H1 (cell line): ENCODE data around the gene CYP2S1. TPM values are rescaled to one million over a fixed set of nuclear protein-coding genes. Genes with fewer than 3 reads are reported as not detected.

ENCODE experiments used
- CBX8 ChIP-seq: fragments of 300-800, 300-1000 bp; sonication (generic); IDR thresholded peaks from 2 replicates; pipeline ENCODE4 v1.7.1; 2016; ENCODE audit warnings: low read depth, low read length, borderline replicate concordance
- GTF2F1 ChIP-seq: IDR thresholded peaks from 2 replicates; pipeline ENCODE4 v1.6.1; 2012; ENCODE audit warnings: low read depth, low read length, improper control_type of control experiment, borderline replicate concordance
- HDAC2 ChIP-seq, 2 experiments: fragments of 300-600 bp in 1 of 2; sonication (generic) in 1 of 2; IDR thresholded peaks; 2 replicates each; pipeline ENCODE4 v1.6.1; 2011 to 2012; ENCODE audit warnings: low read depth in 2 of 2, low read length in 2 of 2, mild to moderate bottlenecking in 2 of 2, moderate library complexity in 2 of 2, borderline replicate concordance in 1 of 2, inconsistent platforms in 1 of 2
- TBP ChIP-seq: IDR thresholded peaks from 2 replicates; pipeline ENCODE4 v1.6.1; 2011; ENCODE audit warnings: low read depth, low read length, improper control_type of control experiment
- polyA plus RNA-seq, 7 experiments: library from polyadenylated mRNA; depleted of rRNA in 3 of 7; stranded (reverse) in 5 of 7; unstranded in 2 of 7; fragments of >200 nt in 5 of 7; fragments of 200-250 nt in 2 of 7; gene quantifications; 1 replicate in 5 of 7; 2 replicates in 1 of 7; 4 replicates in 1 of 7; pipeline versions ENCODE4 v1.2.1 to v1.2.3, GENCODE V29; 2011 to 2013; ENCODE audit warnings: missing spikeins in 2 of 7, mixed read lengths in 2 of 7
- total RNA-seq: library from RNA; stranded (reverse); fragmentation: NEBNext Ultra II Directional; extraction: Animal tissue kit (Norgen Biotek cat#: 25700); gene quantifications from 2 replicates; pipeline ENCODE4 v1.2.1, GENCODE V29; 2021
- TF ChIP-seq, protein P1 (sequence below): IDR thresholded peaks from 2 replicates; pipeline ENCODE4 v1.6.1; 2012; ENCODE audit warnings: low read length, inconsistent platforms

The CYP2S1 gene
- total and polyA plus RNA-seq, 2 of the 8 experiments (the other 6 are each of a cell fraction or from before 2014, with no cell fraction given), result 97.9 to 245 TPM

DNA sequence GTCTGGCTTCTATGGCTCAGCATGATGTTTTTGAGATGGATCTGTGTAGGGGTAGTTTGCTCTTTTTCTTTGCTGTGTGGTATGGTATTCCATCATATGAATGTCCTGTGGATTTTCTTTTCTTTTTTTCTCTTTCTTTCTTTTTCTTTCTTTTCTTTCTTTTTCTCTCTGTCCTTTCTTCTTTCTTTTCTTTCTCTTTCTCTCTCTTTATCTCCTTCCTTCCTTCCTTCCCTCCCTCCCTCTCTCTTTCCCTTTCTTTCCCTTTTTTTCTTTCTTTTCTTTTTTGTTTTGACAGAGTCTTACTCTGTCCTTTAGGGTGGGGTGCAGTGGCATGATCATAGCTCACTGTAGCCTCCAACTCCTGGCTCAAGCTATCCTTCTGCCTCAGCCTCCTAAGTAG is 62.2 kb downstream of the CYP2S1 start (continued):
- TF ChIP-seq, protein P1, sequence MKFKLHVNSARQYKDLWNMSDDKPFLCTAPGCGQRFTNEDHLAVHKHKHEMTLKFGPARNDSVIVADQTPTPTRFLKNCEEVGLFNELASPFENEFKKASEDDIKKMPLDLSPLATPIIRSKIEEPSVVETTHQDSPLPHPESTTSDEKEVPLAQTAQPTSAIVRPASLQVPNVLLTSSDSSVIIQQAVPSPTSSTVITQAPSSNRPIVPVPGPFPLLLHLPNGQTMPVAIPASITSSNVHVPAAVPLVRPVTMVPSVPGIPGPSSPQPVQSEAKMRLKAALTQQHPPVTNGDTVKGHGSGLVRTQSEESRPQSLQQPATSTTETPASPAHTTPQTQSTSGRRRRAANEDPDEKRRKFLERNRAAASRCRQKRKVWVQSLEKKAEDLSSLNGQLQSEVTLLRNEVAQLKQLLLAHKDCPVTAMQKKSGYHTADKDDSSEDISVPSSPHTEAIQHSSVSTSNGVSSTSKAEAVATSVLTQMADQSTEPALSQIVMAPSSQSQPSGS, result no peak
- TF ChIP-seq HDAC2 (IDR thresholded peaks at IDR 0.05; ENCODE audit: borderline replicate concordance in 1 of 2, low read depth in 2 of 2, low read length in 2 of 2) (no peak), GTF2F1 (no peak), TBP (no peak), CBX8 (no peak)
- TF ChIP-seq, all 59 proteins: peak for 0

Other genes starting within 250 kb of the CYP2S1 start
- gene CYP2B6, start 201.9 kb upstream of the CYP2S1 start, total RNA-seq, result 3.6 and 5.4 TPM in 2 replicates
- 1.2 and 2.8 TPM in 2 replicates for gene CYP2B6, start 201.9 kb upstream of the CYP2S1 start, polyA plus RNA-seq (2011; rRNA removed)
- gene CYP2A13, start 104.8 kb upstream of the CYP2S1 start, total RNA-seq, result 0.60 and 0.78 TPM in 2 replicates
- gene CYP2A13, start 104.8 kb upstream of the CYP2S1 start, polyA plus RNA-seq (2011; rRNA removed), result 0.63 and 0.88 TPM in 2 replicates
- gene CYP2F1, start 78.8 kb upstream of the CYP2S1 start, total RNA-seq, result 0.34 TPM in 1 of 2 replicates, not detected in the other
- 0.17 and 1.0 TPM in 2 replicates for gene CYP2F1, start 78.8 kb upstream of the CYP2S1 start, polyA plus RNA-seq (2011; rRNA removed)
- 51.0 and 53.3 TPM in 2 replicates for gene AXL, start 26.0 kb downstream of the CYP2S1 start, total RNA-seq
- gene AXL, start 26.0 kb downstream of the CYP2S1 start, polyA plus RNA-seq (2011; rRNA removed), result 35.3 and 62.4 TPM in 2 replicates
- gene HNRNPUL1, start 71.2 kb downstream of the CYP2S1 start, total RNA-seq, result 264 and 268 TPM in 2 replicates
- 99.5 and 157 TPM in 2 replicates for gene HNRNPUL1, start 71.2 kb downstream of the CYP2S1 start, polyA plus RNA-seq (2011; rRNA removed)
- gene CCDC97, start 117.0 kb downstream of the CYP2S1 start, total RNA-seq, result 21.1 and 27.1 TPM in 2 replicates
- 19.8 and 32.6 TPM in 2 replicates for gene CCDC97, start 117.0 kb downstream of the CYP2S1 start, polyA plus RNA-seq (2011; rRNA removed)
- gene TGFB1, start 160.7 kb downstream of the CYP2S1 start, total RNA-seq, result 10.6 and 12.2 TPM in 2 replicates
- 1.7 and 6.5 TPM in 2 replicates for gene TGFB1, start 160.7 kb downstream of the CYP2S1 start, polyA plus RNA-seq (2011; rRNA removed)
- 4.9 and 5.0 TPM in 2 replicates for gene B9D2, start 170.9 kb downstream of the CYP2S1 start, total RNA-seq
- gene B9D2, start 170.9 kb downstream of the CYP2S1 start, polyA plus RNA-seq (2011; rRNA removed), result 6.3 and 9.0 TPM in 2 replicates
- 4.2 and 5.3 TPM in 2 replicates for gene TMEM91, start 183.3 kb downstream of the CYP2S1 start, total RNA-seq
- 7.4 and 12.9 TPM in 2 replicates for gene TMEM91, start 183.3 kb downstream of the CYP2S1 start, polyA plus RNA-seq (2011; rRNA removed)
- gene EXOSC5, start 204.1 kb downstream of the CYP2S1 start, total RNA-seq, result 56.2 and 66.0 TPM in 2 replicates
- gene EXOSC5, start 204.1 kb downstream of the CYP2S1 start, polyA plus RNA-seq (2011; rRNA removed), result 92.8 and 125 TPM in 2 replicates
- gene BCKDHA, start 204.6 kb downstream of the CYP2S1 start, total RNA-seq, result 14.2 and 15.2 TPM in 2 replicates
- 69.6 and 103 TPM in 2 replicates for gene BCKDHA, start 204.6 kb downstream of the CYP2S1 start, polyA plus RNA-seq (2011; rRNA removed)
- gene B3GNT8, start 234.2 kb downstream of the CYP2S1 start, total RNA-seq, result 0.86 and 1.6 TPM in 2 replicates
- gene B3GNT8, start 234.2 kb downstream of the CYP2S1 start, polyA plus RNA-seq (2011; rRNA removed), result 0.55 and 0.67 TPM in 2 replicates
- 86.8 and 92.2 TPM in 2 replicates for gene DMAC2, start 246.7 kb downstream of the CYP2S1 start, total RNA-seq
- gene DMAC2, start 246.7 kb downstream of the CYP2S1 start, polyA plus RNA-seq (2011; rRNA removed), result 170 and 190 TPM in 2 replicates
- not detected in 2 replicates for gene ERICH4, start 249.9 kb downstream of the CYP2S1 start, total RNA-seq
- not detected in 2 replicates for gene ERICH4, start 249.9 kb downstream of the CYP2S1 start, polyA plus RNA-seq (2011; rRNA removed)